Nucleus accumbens (tissue), 56 donors: ENCODE data around the gene MUC6.

ENCODE experiments used
- DNase-seq, 56 donors: peaks; one replicate each; lab custom pipeline; 2025; lab: John Stamatoyannopoulos, UW

Gene MUC6

DNA sequence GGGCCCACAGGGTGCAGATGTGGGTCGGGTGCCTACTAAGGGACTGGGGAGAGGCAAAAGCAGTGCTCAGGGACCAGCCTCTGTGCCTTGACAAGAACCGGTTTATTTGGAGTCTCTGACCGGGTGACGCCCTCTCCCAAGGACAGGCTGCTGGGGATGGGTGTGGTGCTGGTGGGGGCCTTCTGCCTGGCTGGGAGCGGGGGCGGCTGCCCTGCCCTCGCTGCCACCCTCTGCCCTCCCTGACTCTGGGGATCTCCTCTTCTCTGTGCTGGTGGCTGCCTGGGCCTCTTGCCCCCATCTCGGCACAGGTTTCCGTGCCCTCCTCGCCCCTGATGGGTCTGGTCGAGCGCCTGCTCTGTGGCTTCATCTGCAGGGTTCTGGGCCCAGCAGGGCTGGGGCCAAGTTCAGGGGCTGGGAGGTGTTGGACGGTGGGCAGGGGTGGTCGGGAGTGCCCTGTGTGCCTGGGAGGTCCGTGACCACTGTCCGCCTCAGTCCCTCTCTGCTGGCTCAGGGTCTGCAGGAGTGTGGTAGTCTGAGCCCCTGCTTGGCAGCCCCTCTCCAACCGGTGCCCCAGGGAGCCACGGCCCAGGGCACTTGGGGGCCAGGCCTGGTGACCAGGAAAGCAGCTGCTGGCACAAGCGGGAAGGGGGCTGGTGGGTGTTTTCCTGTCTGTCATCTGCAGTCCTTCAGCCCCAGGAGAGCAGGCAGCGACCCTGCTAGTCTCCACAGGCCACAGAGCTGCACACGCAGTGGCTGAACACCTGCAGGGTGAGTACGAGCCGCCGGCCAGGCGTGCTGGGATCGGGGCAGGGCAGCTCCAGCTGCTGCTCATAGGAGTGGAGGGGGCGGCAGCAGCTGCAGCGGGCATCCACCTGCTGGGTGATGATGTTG is 23.5 kb downstream of the MUC6 start:
- DNase-seq: no peak

DNA sequence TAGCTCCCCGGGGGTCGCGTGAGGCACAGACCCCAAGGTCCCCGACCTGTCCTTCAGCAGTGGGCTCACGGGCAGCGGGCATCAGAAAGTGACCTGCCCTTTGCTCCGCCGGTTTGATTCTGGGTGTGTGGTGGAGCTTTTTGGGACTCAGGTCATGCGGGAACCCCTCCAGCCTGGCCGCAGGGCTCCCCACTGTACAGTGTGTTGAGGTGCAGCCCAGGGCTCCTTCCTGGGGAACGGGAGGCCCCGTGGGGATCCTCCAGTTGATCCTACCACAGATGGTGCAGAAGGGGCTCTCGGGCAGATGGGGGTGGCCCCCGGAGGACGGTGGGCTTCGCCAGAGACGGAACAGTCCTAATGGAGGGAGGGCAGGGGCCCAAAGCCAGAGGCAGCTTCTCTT is 24.2 kb downstream of the MUC6 start:
- DNase-seq: no peak

DNA sequence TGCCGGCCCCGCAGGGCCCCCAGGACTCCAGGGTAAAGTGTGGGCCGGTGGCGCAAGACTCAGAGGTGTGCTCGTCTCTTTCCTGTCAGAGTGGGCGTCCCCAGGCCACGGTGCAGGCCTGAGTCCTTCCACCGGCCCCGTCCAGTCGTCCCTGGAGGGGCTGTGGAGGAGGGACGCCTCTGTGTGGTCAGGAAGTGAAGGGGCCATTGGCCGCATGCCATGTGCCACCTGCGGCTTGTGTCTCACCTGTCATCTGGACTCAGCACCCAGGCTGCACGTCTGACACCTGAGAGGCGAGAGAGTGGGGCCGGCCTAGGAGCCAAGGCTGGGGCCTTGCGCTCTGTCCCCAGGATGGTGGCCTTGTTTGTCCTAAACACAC is 25.2 kb downstream of the MUC6 start:
- DNase-seq: no peak

- no peak for DNase-seq
Observed at GRCh38 chr11:1010551-1011319, 25.8 kb downstream of the MUC6 start.

GRCh38 chr11:1009991-1010390 is 26.5 kb downstream of the MUC6 start:
- DNase-seq: no peak

DNA sequence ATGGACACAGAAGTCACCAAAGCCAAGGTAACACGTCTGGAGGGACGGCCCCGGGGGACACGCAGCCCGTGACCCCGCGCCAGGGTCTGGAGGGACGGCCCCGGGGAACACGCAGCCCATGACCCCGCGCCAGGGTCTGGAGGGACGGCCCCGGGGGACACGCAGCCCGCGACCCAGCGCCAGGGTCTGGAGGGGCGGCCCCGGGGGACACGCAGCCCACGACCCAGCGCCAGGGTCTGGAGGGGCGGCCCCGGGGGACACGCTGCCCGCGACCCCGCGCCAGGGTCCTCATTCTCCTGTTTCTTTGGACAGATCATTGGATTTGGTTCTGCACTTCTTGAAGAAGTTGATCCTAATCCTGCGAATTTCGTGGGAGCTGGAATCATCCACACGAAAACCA is 27.1 kb downstream of the MUC6 start:
- DNase-seq: no peak

- DNase-seq: no peak
Observed at GRCh38 chr11:1008803-1009145, 27.7 kb downstream of the MUC6 start.

GRCh38 chr11:1008001-1008802 is 28.3 kb downstream of the MUC6 start:
- DNase-seq: no peak

DNA sequence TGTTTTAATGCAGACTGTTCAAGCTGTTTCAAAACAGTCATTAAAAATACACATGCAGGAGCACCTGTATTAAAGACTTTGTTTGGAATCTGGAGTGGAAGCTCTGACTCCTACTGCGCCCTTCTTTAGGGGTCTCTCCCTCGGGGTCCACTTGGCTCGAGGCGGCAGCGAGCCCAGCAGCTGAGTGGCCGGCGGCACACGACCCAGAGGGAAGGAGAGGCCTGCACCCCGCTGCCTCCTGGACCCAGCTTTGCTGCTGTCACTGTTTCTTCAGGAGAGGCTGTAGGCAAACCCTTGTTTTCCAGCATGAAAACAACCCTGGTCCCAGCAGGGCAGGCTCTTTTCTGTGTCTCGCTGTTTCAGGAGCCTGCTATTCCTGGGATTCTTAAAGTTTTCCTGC is 29.2 kb downstream of the MUC6 start:
- DNase-seq: no peak

DNA sequence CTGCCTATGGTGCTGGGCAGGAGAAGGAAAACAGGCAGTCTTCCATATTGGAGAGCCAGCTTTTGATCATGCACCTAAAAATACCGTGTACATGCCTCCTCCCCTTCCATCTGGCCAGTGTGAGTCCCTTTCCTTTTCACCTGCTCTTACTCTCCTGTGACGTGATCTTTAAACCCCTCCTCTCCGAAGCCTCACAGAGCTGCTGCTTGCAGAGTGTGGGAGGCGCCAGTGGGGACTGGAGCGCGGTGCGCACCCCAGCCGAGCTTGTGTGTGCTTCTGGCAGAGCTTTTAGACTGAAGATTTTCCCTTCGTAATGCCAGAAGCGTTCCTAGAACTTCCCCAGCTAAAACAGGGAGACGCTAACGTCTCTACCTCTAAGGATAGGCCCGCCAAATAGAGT is 29.8 kb downstream of the MUC6 start:
- peak in 27 of 56 donors; percentile 5 to 75 (median 25) for DNase-seq

GRCh38 chr11:1005928-1006327 is 30.6 kb downstream of the MUC6 start:
- DNase-seq: no peak

- DNase-seq: no peak
Observed at GRCh38 chr11:1003159-1003558, 33.4 kb downstream of the MUC6 start.

GRCh38 chr11:1002406-1002984 is 34.0 kb downstream of the MUC6 start:
- DNase-seq: no peak

DNA sequence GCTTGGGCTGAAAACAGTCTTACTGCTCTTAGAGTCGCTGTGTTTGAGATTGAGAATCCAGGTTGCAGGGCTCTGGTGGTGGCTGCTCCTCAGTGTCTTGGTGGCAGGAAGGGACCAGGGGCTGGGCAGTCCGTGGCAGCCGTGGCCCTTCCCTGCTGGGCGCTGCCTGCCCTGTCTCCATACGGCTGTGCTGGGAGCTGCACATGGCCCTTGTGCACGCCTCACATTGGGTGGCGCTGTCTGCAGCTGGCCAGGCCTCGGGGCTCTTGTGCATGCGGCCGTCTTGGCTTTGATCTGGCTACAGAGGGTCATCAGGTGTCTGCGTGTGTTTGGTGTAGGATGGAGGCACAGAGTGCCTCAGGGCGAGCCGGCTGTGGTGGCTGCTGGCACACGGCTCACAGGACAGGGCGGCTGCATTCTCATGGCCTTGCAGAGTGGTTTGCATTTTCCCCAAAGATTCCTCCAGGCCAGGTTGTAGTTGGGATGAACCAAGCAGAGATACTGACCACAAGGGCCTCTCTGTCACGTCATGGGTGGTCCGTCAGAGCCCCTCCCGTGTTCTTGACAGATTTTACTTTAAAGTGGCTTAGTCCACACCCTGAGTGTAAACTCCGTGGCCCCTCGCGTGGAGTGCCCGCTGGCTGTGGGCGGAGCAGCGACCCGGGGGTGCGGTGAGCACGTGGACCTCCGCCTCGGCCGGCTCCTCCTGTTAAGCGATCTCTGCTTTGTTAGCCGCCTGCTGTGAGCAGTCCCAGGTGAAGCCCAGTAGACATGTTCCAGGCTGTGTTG is 34.7 kb downstream of the MUC6 start:
- no peak for DNase-seq

GRCh38 chr11:1000357-1001278 is 35.9 kb downstream of the MUC6 start:
- no peak for DNase-seq

DNA sequence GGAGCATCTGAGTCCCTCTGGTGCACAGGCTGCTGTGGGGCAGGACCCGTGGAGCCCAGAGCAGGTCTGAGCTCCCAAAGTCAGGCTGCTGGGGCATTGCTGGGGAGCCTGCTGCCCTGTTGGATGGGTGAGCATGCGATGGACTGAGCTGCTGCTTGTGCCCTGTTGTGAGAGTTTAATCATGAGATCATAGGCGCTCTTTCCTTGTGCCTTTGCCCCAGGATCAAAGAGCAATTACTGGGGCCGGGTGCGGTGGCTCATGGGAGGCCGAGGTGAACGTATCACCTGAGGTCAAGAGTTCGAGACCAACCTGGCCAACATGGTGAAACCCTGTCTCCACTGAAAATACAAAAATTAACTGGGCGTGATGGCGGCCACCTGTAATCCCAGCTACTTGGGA is 37.5 kb downstream of the MUC6 start:
- no peak for DNase-seq

DNA sequence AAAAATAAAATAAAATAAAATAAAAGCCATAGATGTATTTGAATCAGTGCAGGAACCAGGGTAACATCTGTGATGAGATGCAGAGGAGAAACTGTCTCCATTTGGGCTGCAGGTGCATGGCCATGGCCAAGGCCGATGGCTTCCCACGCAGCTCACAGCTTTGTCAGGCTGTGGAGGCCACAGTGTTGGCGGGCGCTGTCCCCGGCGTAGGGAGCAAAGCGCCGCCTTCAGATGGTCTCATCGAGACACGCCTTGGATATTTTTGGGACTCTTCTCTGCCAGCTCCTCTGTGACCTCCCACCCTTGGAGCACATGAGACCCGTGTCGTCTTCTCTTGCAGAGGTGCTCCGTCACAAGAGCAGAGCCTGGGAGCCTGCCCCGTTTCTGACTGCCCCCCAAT is 38.6 kb downstream of the MUC6 start:
- no peak for DNase-seq

DNA sequence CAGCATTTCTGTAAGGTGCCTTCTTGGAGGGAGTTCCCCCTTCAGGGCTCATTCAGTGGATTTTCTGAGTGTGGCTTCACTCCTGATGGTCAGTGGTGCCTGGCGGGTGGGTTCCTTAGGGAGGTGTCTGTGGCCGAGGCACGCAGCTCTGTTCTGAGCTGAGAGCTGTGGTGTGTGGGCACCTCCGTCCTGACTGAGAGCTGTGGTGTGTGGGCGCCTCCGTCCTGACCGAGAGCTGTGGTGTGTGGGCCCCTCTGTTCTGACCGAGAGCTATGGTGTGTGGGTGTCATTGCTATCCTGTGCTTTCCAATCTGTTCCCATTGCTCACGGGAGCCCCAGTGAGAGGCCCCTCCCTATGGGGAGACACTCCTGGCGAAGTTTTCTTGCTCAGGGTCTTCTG is 39.8 kb downstream of the MUC6 start:
- DNase-seq: no peak
